Measurements from ENCODE around the gene SOX8.

The SOX8 gene

GRCh38 chr16:1012135-1012534 is 30.6 kb downstream of the SOX8 start:
- TF ChIP-seq GATA2 (IDR thresholded peaks at IDR 0.05; ENCODE audit: low read depth, low read length) (no peak), GATA3 (IDR thresholded peaks at IDR 0.05; ENCODE audit: low read depth, low read length) (no peak)

GRCh38 chr16:1012722-1013592 is 31.4 kb downstream of the SOX8 start:
- TF ChIP-seq GATA2 (IDR thresholded peaks at IDR 0.05; ENCODE audit: low read depth, low read length) (no peak), GATA3 (IDR thresholded peaks at IDR 0.05; ENCODE audit: low read depth, low read length) (no peak)

DNA sequence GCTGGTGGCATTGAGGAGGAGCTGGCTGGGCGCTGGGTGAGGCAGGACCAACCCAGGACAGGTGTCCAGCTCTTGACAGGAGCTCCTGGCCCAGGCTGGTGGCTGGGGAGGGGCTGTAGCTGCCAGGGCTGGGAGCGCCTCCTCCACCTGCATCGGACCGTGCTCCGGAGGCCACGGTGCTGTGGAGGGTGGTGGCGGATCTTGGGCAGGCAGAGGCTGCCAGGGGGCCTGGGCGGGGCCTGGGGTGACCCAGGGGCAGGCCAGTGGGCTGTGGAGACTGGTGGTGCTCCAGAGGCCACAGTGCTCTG is 32.0 kb downstream of the SOX8 start:
- TF ChIP-seq GATA2 (IDR thresholded peaks at IDR 0.05; ENCODE audit: low read depth, low read length) (no peak), GATA3 (IDR thresholded peaks at IDR 0.05; ENCODE audit: low read depth, low read length) (no peak)

DNA sequence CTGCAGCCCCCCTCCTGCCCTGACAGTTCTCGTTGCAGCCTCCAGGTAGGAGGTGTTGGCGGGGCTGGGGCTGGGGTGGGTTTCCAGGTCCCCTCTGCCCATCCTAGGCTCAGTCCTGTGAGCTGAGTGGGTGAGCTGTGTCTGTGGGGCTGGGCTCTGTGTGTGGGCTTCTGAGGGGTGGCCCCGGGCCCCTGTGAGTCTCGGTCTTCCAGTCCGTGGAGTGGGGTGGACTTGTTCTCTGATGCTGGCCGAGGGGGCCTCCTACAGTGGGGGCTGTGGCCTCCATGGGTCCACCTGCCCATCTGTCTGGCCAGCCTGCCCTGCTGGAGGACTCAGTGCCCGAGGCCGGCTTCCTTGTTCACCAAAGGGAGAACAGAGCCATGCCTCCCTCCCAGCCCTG is 32.7 kb downstream of the SOX8 start:
- TF ChIP-seq GATA3 (IDR thresholded peaks at IDR 0.05; ENCODE audit: low read depth, low read length) (no peak), GATA2 (IDR thresholded peaks at IDR 0.05; ENCODE audit: low read depth, low read length) (no peak)

DNA sequence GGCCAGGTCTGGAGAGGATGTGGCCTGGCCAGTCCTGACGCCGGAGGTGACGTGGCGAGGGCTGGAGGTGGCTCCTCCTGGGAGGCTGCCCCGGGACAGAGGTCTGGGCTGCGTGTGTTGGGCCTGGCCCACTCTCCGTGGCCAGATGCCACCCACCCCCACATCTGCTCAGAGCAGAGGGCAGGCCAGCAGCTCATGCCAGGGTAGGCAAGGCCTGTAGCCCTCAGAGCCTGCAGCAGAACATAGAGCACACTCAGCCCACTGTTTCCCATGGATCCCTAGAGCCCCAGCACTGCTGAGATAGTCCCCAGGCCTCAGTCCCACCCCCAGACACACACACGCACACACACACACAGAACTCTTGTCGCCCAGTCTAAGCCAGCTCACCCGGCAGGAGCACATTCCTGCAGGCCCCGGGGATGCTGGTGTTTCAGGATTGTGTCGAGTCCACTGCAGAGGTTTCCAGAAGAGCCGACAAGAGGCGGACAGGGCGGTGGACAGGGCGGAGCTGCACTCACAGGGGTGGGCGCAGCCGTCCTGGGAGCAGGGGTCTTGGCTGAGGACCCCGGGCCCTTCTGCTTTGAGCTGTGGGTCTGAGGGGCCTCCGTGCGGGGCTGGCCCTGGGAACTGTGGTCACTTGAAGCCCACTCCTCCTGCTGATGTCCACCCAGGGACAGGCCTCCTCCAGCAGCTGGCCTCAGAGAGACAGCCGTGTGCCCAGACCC is 33.4 kb downstream of the SOX8 start:
- TF ChIP-seq GATA3 (IDR thresholded peaks at IDR 0.05; ENCODE audit: low read depth, low read length), result no peak
- TF ChIP-seq GATA2 (IDR thresholded peaks at IDR 0.05; ENCODE audit: low read depth, low read length), result no peak

DNA sequence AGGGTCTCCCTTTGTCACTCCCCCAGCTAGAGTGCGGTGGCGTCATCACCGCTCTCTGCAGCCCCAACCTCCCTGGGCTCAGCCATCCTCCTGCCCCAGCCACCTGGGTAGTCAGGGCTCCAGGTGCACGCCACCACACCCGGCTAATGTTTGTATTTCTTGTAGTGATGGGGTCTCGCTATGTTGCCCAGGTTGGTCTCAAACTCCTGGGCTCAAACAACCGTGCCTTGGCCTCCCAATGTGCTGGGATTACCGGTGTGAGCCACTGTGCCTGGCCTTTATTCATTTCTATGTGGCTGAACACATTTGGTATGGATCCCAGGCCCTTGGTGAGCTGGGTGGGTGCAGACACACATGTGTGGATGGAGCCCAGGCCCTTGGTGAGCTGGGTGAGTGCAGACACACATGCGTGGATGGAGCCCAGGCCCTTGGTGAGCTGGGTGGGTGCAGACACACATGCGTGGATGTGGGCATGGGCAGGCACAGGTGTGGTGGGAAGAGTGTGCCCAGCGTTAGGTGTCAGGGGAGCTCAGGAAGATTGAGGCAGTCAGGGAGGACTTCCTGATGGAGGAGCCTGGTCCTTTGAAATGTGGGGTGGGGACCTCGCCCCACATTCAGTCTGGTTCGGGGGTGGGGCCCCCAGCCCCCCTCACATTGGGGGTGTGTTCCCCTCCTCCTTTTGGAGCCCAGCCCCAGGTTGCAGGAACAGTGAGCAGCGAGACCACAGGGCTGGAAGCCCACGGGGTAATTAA is 37.1 kb downstream of the SOX8 start:
- no peak for TF ChIP-seq GATA2 (IDR thresholded peaks at IDR 0.05; ENCODE audit: low read depth, low read length)
- TF ChIP-seq GATA3 (IDR thresholded peaks at IDR 0.05; ENCODE audit: low read depth, low read length), result no peak

GRCh38 chr16:1019231-1020090 is 37.9 kb downstream of the SOX8 start:
- no peak for TF ChIP-seq GATA3 (IDR thresholded peaks at IDR 0.05; ENCODE audit: low read depth, low read length)
- TF ChIP-seq GATA2 (IDR thresholded peaks at IDR 0.05; ENCODE audit: low read depth, low read length), result no peak

DNA sequence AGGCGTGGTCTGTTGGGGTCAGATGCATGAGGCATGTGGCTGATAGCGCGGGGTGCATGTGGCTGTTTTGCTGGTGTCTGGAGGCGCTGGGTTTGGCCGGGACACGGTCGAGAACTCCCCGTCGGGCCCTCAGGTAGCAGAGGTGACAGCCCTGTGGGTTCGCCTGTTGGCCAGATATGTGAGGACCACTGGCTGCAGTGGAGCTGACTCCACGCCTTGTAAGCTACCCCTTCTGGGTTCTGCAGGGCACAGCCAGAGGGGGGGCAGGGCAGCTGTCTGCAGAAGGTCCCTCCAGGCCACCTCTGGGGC is 38.5 kb downstream of the SOX8 start:
- TF ChIP-seq GATA2 (IDR thresholded peaks at IDR 0.05; ENCODE audit: low read depth, low read length), result no peak
- TF ChIP-seq GATA3 (IDR thresholded peaks at IDR 0.05; ENCODE audit: low read depth, low read length), result no peak

DNA sequence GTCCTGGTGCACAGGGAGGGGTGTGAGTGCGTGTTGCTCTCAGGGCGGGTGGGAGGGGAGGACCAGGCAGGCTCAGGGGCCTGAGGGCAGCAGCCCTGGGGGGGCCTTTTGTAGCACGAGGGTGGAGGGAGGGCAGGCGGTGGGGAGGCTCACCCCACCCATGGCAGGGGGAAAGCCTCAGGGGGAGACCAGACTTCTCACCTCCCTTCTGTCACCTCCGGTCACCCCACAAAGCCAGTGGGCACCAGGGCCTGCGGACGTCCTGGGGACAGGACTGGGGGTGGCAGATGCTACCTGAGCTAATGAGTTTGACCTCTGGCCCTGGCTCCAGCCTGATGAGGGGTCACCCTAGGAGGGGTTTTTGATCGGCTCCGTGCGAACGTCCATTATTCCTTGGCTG is 39.0 kb downstream of the SOX8 start:
- TF ChIP-seq GATA2 (IDR thresholded peaks at IDR 0.05; ENCODE audit: low read depth, low read length), result no peak

DNA sequence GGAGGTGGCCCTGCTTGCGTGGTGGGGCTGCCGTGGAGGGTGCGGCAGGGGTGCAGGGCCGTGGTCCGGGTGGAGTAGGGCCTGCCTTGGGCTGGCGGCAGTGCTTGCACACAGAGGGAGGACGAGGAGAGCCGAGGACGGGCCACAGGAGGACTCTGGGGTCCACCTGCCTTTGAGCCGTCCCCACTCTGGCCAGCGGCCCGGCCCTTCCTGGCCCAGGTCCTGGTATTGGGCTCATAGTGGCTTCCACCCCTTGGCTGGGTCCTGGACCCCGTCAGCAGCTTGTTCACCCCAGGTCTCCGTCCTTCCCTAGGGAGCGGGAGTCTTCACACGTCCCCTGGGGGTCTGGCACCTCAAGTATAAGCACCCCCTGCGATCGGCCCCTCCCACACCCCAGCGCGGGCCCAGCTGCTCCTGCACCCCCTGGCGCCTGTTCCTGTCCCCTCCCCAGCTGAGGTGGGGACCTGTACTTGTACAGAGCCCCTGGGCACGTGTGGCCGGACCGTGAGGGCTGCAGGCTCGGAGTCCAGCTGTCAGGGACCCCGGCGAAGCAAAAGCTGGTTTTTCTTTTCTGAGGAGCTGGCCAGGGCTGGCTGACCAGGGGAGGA is 40.1 kb downstream of the SOX8 start:
- TF ChIP-seq GATA3 (IDR thresholded peaks at IDR 0.05; ENCODE audit: low read depth, low read length), result no peak
- TF ChIP-seq GATA2 (IDR thresholded peaks at IDR 0.05; ENCODE audit: low read depth, low read length), result no peak

DNA sequence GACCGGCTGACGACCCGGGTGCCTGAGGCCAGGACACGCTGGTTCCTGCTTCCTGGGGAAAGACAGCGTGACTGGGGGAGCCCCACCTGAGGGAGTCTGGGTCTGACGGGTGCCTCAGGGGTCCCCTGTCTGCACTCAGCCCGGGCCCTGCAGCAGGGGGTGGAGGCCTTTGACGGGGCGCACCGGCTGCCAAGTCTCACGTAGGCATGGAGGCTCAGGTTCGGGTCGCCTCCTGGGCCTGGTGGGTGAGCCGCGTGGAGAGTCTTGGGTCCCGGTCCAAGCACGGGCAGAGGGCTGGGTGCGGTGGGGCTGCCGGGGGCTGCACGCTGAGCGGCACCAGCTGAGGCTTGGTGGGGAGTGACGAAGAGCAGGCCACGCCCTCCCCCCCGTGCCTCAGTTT is 40.9 kb downstream of the SOX8 start:
- TF ChIP-seq GATA2 (IDR thresholded peaks at IDR 0.05; ENCODE audit: low read depth, low read length) (no peak), GATA3 (IDR thresholded peaks at IDR 0.05; ENCODE audit: low read depth, low read length) (no peak)

- no peak for TF ChIP-seq GATA2 (IDR thresholded peaks at IDR 0.05; ENCODE audit: low read depth, low read length)
- TF ChIP-seq GATA3 (IDR thresholded peaks at IDR 0.05; ENCODE audit: low read depth, low read length), result no peak
Measured at GRCh38 chr16:1024138-1024537, 42.6 kb downstream of the SOX8 start.

GRCh38 chr16:1026057-1026783 is 44.6 kb downstream of the SOX8 start:
- TF ChIP-seq GATA2 (IDR thresholded peaks at IDR 0.05; ENCODE audit: low read depth, low read length) (no peak), GATA3 (IDR thresholded peaks at IDR 0.05; ENCODE audit: low read depth, low read length) (no peak)
